A549 (cell line): ENCODE results near the gene AVPR1A. TPM values are rescaled to one million over a fixed set of nuclear protein-coding genes. Genes with fewer than 3 reads are reported as not detected.
A peak's percentile ranks its signal among the peaks of the same experiment; 100 is the strongest.

ENCODE experiments used
- ATAC-seq, 2 experiments: fragments of 200-7000 bp in 1 of 2; fragments of >200 bp in 1 of 2; cut with Nextera tagmentation in 1 of 2; cut with Tn5 transposase in 1 of 2; 3 replicates each; pipeline versions ENCODE4 v1.8.0 to v1.9.1; 2018 to 2020; ENCODE audit warnings: mild to moderate bottlenecking in 1 of 2, moderate library complexity in 1 of 2
- CTCF ChIA-PET: fragments of 300-600 bp; sonication (Branson Sonifier 250); formaldehyde crosslinking; extraction: SDS; loops from one replicate; lab custom pipeline; 2021; ENCODE audit warnings: antibody characterized with exemption, inconsistent platforms; lab: Yijun Ruan, JAX
- POLR2A ChIA-PET: fragments of 350-600 bp; formaldehyde crosslinking; extraction: SDS; loops from one replicate; lab custom pipeline; 2021; ENCODE audit warnings: antibody characterized with exemption, inconsistent platforms; lab: Yijun Ruan, JAX
- DNase-seq, 2 experiments: peaks; one replicate each; pipeline versions ENCODE4 v3.0.0 to v3.0.0-alpha.2; 2011 to 2016; ENCODE audit warnings: low read depth in 1 of 2, low spot score in 1 of 2
- FAIRE-seq: peaks from 2 replicates; lab custom pipeline; 2011; peaks lifted over from hg19 to GRCh38; lab: Jason Lieb, UNC
- H3K27ac ChIP-seq, 2 experiments: fragments of >200 bp; sonication (Bioruptor Twin); formaldehyde crosslinking; 3 replicates each; pipeline ENCODE4 v1.5.1; 2016 to 2017
- H3K4me1 ChIP-seq: fragments of >200 bp; sonication (Bioruptor Twin); formaldehyde crosslinking; 3 replicates; pipeline ENCODE4 v1.6.1; 2016
- H3K4me2 ChIP-seq: fragments of >200 bp; sonication (Bioruptor Twin); formaldehyde crosslinking; 3 replicates; pipeline ENCODE4 v1.6.1; 2016
- H3K4me3 ChIP-seq: fragments of >200 bp; sonication (Bioruptor Twin); formaldehyde crosslinking; 3 replicates; pipeline ENCODE4 v1.5.1; 2016
- H3K9me3 ChIP-seq: fragments of >200 bp; sonication (Bioruptor Twin); formaldehyde crosslinking; 3 replicates; pipeline ENCODE4 v1.6.1; 2016
- CBX8 ChIP-seq: fragments of 200-600 bp; sonication (generic); IDR thresholded peaks from 2 replicates; pipeline ENCODE4 v1.6.1; 2016
- CHD2 ChIP-seq: fragments of 150-350 bp; IDR thresholded peaks from 2 replicates; pipeline ENCODE4 v1.6.1; 2014; ENCODE audit warnings: low read length; ENCODE audit not compliant: partially characterized antibody
- FOSB ChIP-seq: fragments of 250-450 bp; sonication (Bioruptor Pico); IDR thresholded peaks from 2 replicates; pipeline ENCODE4 v1.5.0; 2020; ENCODE audit warnings: mild to moderate bottlenecking, moderate library complexity
- FOSL2 ChIP-seq, 2 experiments: fragments of 450-650 bp in 1 of 2; fragments of >200 bp in 1 of 2; sonication (Bioruptor Twin) in 1 of 2; formaldehyde crosslinking; IDR thresholded peaks; 2 replicates each; pipeline versions ENCODE4 v1.5.0 to v1.6.1; 2016 to 2020; ENCODE audit warnings: mild to moderate bottlenecking in 1 of 2, moderate library complexity in 1 of 2
- GATA3 ChIP-seq: IDR thresholded peaks from 2 replicates; pipeline ENCODE4 v1.6.1; 2012; ENCODE audit warnings: borderline replicate concordance
- HES2 ChIP-seq: fragments of >200 bp; sonication (Bioruptor Twin); formaldehyde crosslinking; IDR thresholded peaks from 2 replicates; pipeline ENCODE4 v1.6.1; 2016
- HOXA7 ChIP-seq: fragments of 250-450 bp; sonication (Bioruptor Pico); IDR thresholded peaks from 2 replicates; pipeline ENCODE4 v1.5.0; 2020; ENCODE audit warnings: mild to moderate bottlenecking, moderate library complexity
- KDM1A ChIP-seq: fragments of 200-600 bp; sonication (generic); IDR thresholded peaks from 2 replicates; pipeline ENCODE4 v1.6.1; 2016; ENCODE audit warnings: low read depth, mild to moderate bottlenecking
- KDM5A ChIP-seq: fragments of 200-600 bp; sonication (generic); IDR thresholded peaks from 2 replicates; pipeline ENCODE4 v1.6.1; 2016; ENCODE audit warnings: antibody characterized with exemption, mild to moderate bottlenecking
- MAX ChIP-seq: IDR thresholded peaks from 2 replicates; pipeline ENCODE4 v1.6.1; 2012
- NFE2L2 ChIP-seq: fragments of 150-350 bp; conservative IDR thresholded peaks from 2 replicates; pipeline ENCODE4 v1.6.1; 2014; ENCODE audit warnings: low read length
- POLR2AphosphoS2 ChIP-seq: conservative IDR thresholded peaks from 2 replicates; pipeline ENCODE4 v1.6.1; 2012; ENCODE audit warnings: low read length, improper control_type of control experiment, inconsistent platforms
- RCOR1 ChIP-seq: fragments of 150-350 bp; IDR thresholded peaks from 2 replicates; pipeline ENCODE4 v1.6.1; 2014; ENCODE audit warnings: antibody characterized with exemption, low read length, low read depth
- RNF2 ChIP-seq: fragments of 200-600 bp; sonication (generic); IDR thresholded peaks from 2 replicates; pipeline ENCODE4 v1.6.1; 2016; ENCODE audit warnings: low read depth, mild to moderate bottlenecking, antibody characterized with exemption, moderate library complexity, borderline replicate concordance
- SMC3 ChIP-seq: fragments of >200 bp; sonication (Bioruptor Twin); formaldehyde crosslinking; IDR thresholded peaks from 3 replicates; pipeline ENCODE4 v1.6.1; 2018; ENCODE audit warnings: inconsistent platforms
- TP53 ChIP-seq: fragments of 250-450 bp; sonication (Bioruptor Pico); IDR thresholded peaks from 2 replicates; pipeline ENCODE4 v1.5.0; 2021; ENCODE audit warnings: mild to moderate bottlenecking, moderate library complexity
- ZC3H11A ChIP-seq: fragments of 450-650 bp; IDR thresholded peaks from 2 replicates; pipeline ENCODE4 v1.6.1; 2014; ENCODE audit warnings: antibody characterized with exemption, mild to moderate bottlenecking
- WGBS: methylation state at CpG from one replicate; pipeline ENCODE4 v1.1.6; 2017; ENCODE audit errors: missing lambda C conversion rate; 5-methylcytosine and 5-hydroxymethylcytosine counted together
- polyA plus RNA-seq, 4 experiments: library from polyadenylated mRNA; depleted of rRNA in 3 of 4; stranded (reverse); fragments of >200 nt; fragmentation: RNase III in 1 of 4; extraction: RNeasy Plus Mini Kit Qiagen cat#74134 plus additional on column Dnase treatment in 1 of 4; gene quantifications; 2 replicates in 3 of 4; 3 replicates in 1 of 4; pipeline ENCODE4 v1.2.3, GENCODE V29; 2011 to 2017
- TF ChIP-seq, protein P1 (sequence below): IDR thresholded peaks from 2 replicates; pipeline ENCODE4 v1.6.1; 2012
- TF ChIP-seq, protein P2 (sequence below): fragments of >200 bp; sonication (Bioruptor Twin); formaldehyde crosslinking; IDR thresholded peaks from 3 replicates; pipeline ENCODE4 v1.5.1; 2016
- TF ChIP-seq, protein P3 (sequence below): fragments of >200 bp; sonication (Bioruptor Twin); formaldehyde crosslinking; IDR thresholded peaks from 3 replicates; pipeline ENCODE4 v1.6.1; 2016

The AVPR1A gene
- polyA plus RNA-seq, 2 of the 4 experiments (the other 2 are of a cell fraction): 0.01 TPM; not detected in 1

GRCh38 chr12:63149909-63150712 lies 890 bp downstream of the AVPR1A start:
- ATAC-seq (peak; percentile 9 to 12; a peak in 3 of 6 replicates), FAIRE-seq (no peak)
- ChIA-PET POLR2A (no interaction called here), CTCF (interaction anchor here (0.8 to 3.3 kb wide), 6 partner anchors 10 to 652 kb away, joined by 3 to 22 read pairs (median 6); no protein-coding TSS in a partner anchor)
- H3K4me1 ChIP-seq: peaks cover 12% of the 10 kb centered on the region; the same call in 2 of the 3 replicates
- TF ChIP-seq RCOR1: no peak
- TF ChIP-seq, protein P1, sequence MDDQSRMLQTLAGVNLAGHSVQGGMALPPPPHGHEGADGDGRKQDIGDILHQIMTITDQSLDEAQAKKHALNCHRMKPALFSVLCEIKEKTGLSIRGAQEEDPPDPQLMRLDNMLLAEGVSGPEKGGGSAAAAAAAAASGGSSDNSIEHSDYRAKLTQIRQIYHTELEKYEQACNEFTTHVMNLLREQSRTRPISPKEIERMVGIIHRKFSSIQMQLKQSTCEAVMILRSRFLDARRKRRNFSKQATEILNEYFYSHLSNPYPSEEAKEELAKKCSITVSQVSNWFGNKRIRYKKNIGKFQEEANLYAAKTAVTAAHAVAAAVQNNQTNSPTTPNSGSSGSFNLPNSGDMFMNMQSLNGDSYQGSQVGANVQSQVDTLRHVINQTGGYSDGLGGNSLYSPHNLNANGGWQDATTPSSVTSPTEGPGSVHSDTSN: no peak
- no peak for TF ChIP-seq KDM1A
- no peak for TF ChIP-seq CHD2
- peak; percentile 14; the same call in 1 of the 2 replicates for TF ChIP-seq MAX
- TF ChIP-seq, all 56 proteins: peak for 1
- H3K4me3 ChIP-seq: peak overlapping the region; percentile 49
- peak in 1 of 2 experiments; percentile 9 for DNase-seq
- WGBS: 66% methylated on average over 57 of the region's 75 CpGs
- peak overlapping the region; percentile 99 for H3K4me2 ChIP-seq
- H3K27ac ChIP-seq: no peak overlapping the region
- H3K9me3 ChIP-seq: 0 out of 3 replicates have a peak, but pooled peaks cover 2% of the 10 kb centered on the region

DNA sequence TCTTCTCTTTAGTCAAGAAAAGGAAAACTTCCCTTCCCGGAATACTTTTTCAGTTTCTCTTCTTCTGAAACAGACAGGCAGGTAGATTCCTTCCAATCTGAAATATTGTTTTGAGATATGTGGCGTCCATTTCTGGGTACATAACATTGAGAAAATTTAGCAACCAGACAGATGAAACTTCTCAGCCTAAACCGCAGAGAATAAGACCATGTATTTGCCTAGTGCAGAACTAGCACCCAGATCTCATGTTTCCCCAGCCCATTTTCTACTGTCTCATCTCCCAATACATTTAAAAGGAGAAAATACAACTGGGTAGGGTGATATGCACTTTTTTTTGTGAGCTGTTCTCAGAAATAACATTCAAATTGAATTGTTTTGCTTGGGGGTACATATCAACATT lies 6.4 kb downstream of the AVPR1A start:
- TF ChIP-seq, protein P2, sequence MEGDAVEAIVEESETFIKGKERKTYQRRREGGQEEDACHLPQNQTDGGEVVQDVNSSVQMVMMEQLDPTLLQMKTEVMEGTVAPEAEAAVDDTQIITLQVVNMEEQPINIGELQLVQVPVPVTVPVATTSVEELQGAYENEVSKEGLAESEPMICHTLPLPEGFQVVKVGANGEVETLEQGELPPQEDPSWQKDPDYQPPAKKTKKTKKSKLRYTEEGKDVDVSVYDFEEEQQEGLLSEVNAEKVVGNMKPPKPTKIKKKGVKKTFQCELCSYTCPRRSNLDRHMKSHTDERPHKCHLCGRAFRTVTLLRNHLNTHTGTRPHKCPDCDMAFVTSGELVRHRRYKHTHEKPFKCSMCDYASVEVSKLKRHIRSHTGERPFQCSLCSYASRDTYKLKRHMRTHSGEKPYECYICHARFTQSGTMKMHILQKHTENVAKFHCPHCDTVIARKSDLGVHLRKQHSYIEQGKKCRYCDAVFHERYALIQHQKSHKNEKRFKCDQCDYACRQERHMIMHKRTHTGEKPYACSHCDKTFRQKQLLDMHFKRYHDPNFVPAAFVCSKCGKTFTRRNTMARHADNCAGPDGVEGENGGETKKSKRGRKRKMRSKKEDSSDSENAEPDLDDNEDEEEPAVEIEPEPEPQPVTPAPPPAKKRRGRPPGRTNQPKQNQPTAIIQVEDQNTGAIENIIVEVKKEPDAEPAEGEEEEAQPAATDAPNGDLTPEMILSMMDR: no peak
- TF ChIP-seq CBX8 (no peak), FOSB (no peak), GATA3 (no peak), HOXA7 (CRISPR knock-in tag) (no peak), NFE2L2 (no peak)
- TF ChIP-seq, protein P3, sequence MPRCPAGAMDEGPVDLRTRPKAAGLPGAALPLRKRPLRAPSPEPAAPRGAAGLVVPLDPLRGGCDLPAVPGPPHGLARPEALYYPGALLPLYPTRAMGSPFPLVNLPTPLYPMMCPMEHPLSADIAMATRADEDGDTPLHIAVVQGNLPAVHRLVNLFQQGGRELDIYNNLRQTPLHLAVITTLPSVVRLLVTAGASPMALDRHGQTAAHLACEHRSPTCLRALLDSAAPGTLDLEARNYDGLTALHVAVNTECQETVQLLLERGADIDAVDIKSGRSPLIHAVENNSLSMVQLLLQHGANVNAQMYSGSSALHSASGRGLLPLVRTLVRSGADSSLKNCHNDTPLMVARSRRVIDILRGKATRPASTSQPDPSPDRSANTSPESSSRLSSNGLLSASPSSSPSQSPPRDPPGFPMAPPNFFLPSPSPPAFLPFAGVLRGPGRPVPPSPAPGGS: no peak
- TF ChIP-seq, all 56 proteins: peak for 0

DNA sequence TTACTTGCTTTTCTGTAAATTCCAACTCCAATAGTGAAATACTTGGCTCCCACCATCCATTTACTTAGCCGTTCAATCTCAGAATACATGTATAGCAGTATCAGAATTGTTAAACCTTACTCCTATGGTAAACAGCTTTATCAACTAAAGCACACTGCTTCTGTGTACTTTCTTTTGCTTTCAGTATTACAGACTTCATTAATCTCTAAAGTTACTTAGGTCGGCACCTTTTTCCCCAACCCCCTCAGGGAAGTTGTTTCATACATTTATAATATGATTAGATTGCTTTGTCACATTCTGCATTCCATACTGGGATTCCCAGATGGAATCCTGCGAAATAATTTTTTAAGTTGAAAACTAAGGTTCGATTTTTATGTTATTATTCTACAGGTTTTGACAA lies 12.5 kb downstream of the AVPR1A start:
- Histone ChIP-seq H3K4me3 (no peak overlapping the region), H3K27ac (no peak overlapping the region), H3K9me3 (no peaks in the 10 kb centered on the region), H3K4me1 (no peaks in the 10 kb centered on the region), H3K4me2 (no peak overlapping the region)
- 10% methylated on average over 4 of the region's 4 CpGs for WGBS
- CTCF ChIA-PET: no interaction called here
- ATAC-seq (no peak), FAIRE-seq (no peak), DNase-seq (no peak)
- no peak for TF ChIP-seq KDM5A
- TF ChIP-seq, protein P1: no peak
- no peak for TF ChIP-seq POLR2AphosphoS2
- no peak for TF ChIP-seq HES2
- TF ChIP-seq, protein P2: no peak
- TF ChIP-seq FOSL2 (IDR thresholded peaks at IDR 0.05): no peak
- TF ChIP-seq FOSL2 (CRISPR knock-in tag; IDR thresholded peaks at IDR 0.05): no peak
- TF ChIP-seq RCOR1: no peak
- TF ChIP-seq ZC3H11A: no peak
- no peak for TF ChIP-seq TP53
- no peak for TF ChIP-seq SMC3
- no peak for TF ChIP-seq RNF2
- POLR2A ChIA-PET: no interaction called here

More for the DNA sequence above, 6.4 kb downstream of the AVPR1A start:
- ATAC-seq (no peak), DNase-seq (no peak), FAIRE-seq (no peak)
- H3K9me3 ChIP-seq: no peaks in the 10 kb centered on the region
- H3K4me3 ChIP-seq: no peak overlapping the region
- H3K27ac ChIP-seq: no peak overlapping the region
- no peaks in the 10 kb centered on the region for H3K4me1 ChIP-seq
- 57% methylated on average over 3 of the region's 3 CpGs for WGBS
- CTCF ChIA-PET: interaction anchor here (1.1 kb wide), 1 partner anchor 11 kb away, joined by 3 read pairs; no protein-coding TSS in a partner anchor
- H3K4me2 ChIP-seq: no peak overlapping the region
- POLR2A ChIA-PET: no interaction called here
